ENCODE results near the gene GSTA3. TPM values are rescaled to one million over a fixed set of nuclear protein-coding genes. Genes with fewer than 3 reads are reported as not detected.
"Not testable (repeated sequence)": the region's sequence is repeated elsewhere in the genome, so short reads cannot be mapped to it uniquely, and the experiment has no call there.

Gene GSTA3
- polyA plus RNA-seq, 1 of the 3 experiments (the other 2 are of a cell fraction) = not detected

DNA sequence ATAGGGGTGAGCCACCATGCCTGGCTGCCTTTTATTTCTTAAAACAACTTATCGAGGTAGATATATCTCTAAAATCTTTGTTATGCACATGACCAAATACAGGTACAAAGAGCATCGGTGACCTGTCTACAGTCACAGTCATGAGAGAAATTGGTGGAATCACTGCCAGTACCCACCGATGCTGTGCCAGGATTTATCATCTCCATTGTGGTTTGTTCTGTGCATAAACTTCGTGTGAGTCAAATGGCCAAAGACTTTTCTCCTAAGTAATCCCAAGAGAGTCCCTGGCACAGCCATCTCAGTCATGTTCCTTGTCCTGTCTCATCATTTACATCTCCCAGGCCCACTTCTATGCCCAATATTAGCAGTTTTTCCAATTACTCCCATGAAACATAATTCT lies 9.0 kb downstream of the GSTA3 start:
- no peak for DNase-seq
- 45% methylated on average over 4 of the region's 4 CpGs for WGBS (ENCODE audit: low lambda C conversion rate)

DNA sequence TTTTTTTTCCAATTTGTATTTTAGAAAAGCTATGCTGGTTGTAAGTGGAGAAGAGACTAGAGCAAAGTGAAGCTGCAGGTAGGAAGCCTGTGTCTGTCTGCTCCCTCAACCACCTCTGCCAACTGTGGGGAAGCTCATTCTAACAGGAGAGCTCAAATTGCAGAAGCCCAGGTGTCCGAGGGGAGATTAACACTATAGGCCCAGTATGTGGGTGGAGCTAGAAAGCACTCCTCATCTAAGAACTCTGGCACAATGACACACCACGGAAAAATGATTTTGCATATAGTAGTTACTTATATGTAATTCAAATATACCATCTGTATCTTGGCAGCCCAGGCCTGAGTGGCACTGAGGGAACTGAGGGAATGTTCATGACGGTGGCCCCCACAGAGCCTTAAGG lies 13.7 kb downstream of the GSTA3 start:
- H2AFZ ChIP-seq (ENCODE audit: low read depth); DNase-seq; H3F3A ChIP-seq (replicated peaks; ENCODE audit: insufficient read depth); H3K4me3 ChIP-seq (ENCODE audit: low read depth in 2 of 2, low read length in 1 of 2); H3K27me3 ChIP-seq (ENCODE audit: insufficient read depth); H3K9me3 ChIP-seq; H3K79me2 ChIP-seq (ENCODE audit: insufficient read depth); H3K27ac ChIP-seq (ENCODE audit: low read depth in 2 of 2, low read length in 1 of 2); H3K9me2 ChIP-seq; H3K4me2 ChIP-seq; POLR2A ChIA-PET; H3K9ac ChIP-seq; H3K4me1 ChIP-seq (ENCODE audit: control insufficient read depth in 1 of 2, insufficient read depth in 2 of 2, low read depth in 1 of 2, low read length in 1 of 2); H4K20me1 ChIP-seq (ENCODE audit: insufficient read depth); H3K36me3 ChIP-seq (replicated peaks in 1 of 2; ENCODE audit: control insufficient read depth in 1 of 2, insufficient read depth in 2 of 2, low read length in 1 of 2): not testable (repeated sequence)
- CTCF ChIA-PET = interaction anchor here (0.7 kb wide), 1 partner anchor 14 kb away, joined by 3 read pairs; no protein-coding TSS in a partner anchor
- WGBS (ENCODE audit: low lambda C conversion rate) = 39% methylated on average over 3 of the region's 3 CpGs

More for the DNA sequence above, 9.0 kb downstream of the GSTA3 start:
- Histone ChIP-seq H4K20me1 (ENCODE audit: insufficient read depth) (no peaks in the 10 kb centered on the region), H3K4me3 (ENCODE audit: low read depth in 2 of 2, low read length in 1 of 2) (no peak overlapping the region), H3K27me3 (ENCODE audit: insufficient read depth) (no peaks in the 10 kb centered on the region), H2AFZ (ENCODE audit: low read depth) (no peak overlapping the region), H3K79me2 (ENCODE audit: insufficient read depth) (no peaks in the 10 kb centered on the region), H3K36me3 (replicated peaks in 1 of 2; ENCODE audit: control insufficient read depth in 1 of 2, insufficient read depth in 2 of 2, low read length in 1 of 2) (no peaks in the 10 kb centered on the region), H3K9me2 (no peaks in the 10 kb centered on the region), H3F3A (replicated peaks; ENCODE audit: insufficient read depth) (no peaks in the 10 kb centered on the region), H3K9ac (no peak overlapping the region), H3K4me2 (no peak overlapping the region), H3K4me1 (ENCODE audit: control insufficient read depth in 1 of 2, insufficient read depth in 2 of 2, low read depth in 1 of 2, low read length in 1 of 2) (no peaks in the 10 kb centered on the region), H3K27ac (ENCODE audit: low read depth in 2 of 2, low read length in 1 of 2) (no peak overlapping the region), H3K9me3 (no peaks in the 10 kb centered on the region)
- ChIA-PET CTCF (interaction anchor here (1.3 kb wide), 1 partner anchor 18 kb away, joined by 3 read pairs; no protein-coding TSS in a partner anchor), POLR2A (no interaction called here)
- TF ChIP-seq MXI1 (IDR thresholded peaks at IDR 0.05; ENCODE audit: low read depth, low read length) (no peak), ELF1 (IDR thresholded peaks at IDR 0.05) (no peak), RFX5 (IDR thresholded peaks at IDR 0.05; ENCODE audit: low read length) (no peak), EP300 (IDR thresholded peaks at IDR 0.05; ENCODE audit: borderline replicate concordance in 1 of 2, low read depth in 1 of 2, low read length in 1 of 2) (no peak), TCF12 (IDR thresholded peaks at IDR 0.05) (no peak), NRF1 (IDR thresholded peaks at IDR 0.05; ENCODE audit: low read depth, low read length) (no peak), FOSL2 (IDR thresholded peaks at IDR 0.05; ENCODE audit: borderline replicate concordance, low read depth) (no peak), SMC3 (IDR thresholded peaks at IDR 0.05; ENCODE audit: low read depth, low read length) (no peak), TEAD4 (IDR thresholded peaks at IDR 0.05; ENCODE audit: borderline replicate concordance, insufficient read depth) (no peak), NFIC (IDR thresholded peaks at IDR 0.05; ENCODE audit: borderline replicate concordance) (no peak), YY1 (IDR thresholded peaks at IDR 0.05; ENCODE audit: low read depth) (no peak)
- TF ChIP-seq, protein P1, sequence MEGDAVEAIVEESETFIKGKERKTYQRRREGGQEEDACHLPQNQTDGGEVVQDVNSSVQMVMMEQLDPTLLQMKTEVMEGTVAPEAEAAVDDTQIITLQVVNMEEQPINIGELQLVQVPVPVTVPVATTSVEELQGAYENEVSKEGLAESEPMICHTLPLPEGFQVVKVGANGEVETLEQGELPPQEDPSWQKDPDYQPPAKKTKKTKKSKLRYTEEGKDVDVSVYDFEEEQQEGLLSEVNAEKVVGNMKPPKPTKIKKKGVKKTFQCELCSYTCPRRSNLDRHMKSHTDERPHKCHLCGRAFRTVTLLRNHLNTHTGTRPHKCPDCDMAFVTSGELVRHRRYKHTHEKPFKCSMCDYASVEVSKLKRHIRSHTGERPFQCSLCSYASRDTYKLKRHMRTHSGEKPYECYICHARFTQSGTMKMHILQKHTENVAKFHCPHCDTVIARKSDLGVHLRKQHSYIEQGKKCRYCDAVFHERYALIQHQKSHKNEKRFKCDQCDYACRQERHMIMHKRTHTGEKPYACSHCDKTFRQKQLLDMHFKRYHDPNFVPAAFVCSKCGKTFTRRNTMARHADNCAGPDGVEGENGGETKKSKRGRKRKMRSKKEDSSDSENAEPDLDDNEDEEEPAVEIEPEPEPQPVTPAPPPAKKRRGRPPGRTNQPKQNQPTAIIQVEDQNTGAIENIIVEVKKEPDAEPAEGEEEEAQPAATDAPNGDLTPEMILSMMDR (IDR thresholded peaks at IDR 0.05) = no peak
- TF ChIP-seq, protein P2, sequence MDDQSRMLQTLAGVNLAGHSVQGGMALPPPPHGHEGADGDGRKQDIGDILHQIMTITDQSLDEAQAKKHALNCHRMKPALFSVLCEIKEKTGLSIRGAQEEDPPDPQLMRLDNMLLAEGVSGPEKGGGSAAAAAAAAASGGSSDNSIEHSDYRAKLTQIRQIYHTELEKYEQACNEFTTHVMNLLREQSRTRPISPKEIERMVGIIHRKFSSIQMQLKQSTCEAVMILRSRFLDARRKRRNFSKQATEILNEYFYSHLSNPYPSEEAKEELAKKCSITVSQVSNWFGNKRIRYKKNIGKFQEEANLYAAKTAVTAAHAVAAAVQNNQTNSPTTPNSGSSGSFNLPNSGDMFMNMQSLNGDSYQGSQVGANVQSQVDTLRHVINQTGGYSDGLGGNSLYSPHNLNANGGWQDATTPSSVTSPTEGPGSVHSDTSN (IDR thresholded peaks at IDR 0.05) = no peak
- TF ChIP-seq, protein P3, sequence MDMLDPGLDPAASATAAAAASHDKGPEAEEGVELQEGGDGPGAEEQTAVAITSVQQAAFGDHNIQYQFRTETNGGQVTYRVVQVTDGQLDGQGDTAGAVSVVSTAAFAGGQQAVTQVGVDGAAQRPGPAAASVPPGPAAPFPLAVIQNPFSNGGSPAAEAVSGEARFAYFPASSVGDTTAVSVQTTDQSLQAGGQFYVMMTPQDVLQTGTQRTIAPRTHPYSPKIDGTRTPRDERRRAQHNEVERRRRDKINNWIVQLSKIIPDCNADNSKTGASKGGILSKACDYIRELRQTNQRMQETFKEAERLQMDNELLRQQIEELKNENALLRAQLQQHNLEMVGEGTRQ (IDR thresholded peaks at IDR 0.05; ENCODE audit: borderline replicate concordance, low read depth, low read length) = no peak
- TF ChIP-seq, protein P4, sequence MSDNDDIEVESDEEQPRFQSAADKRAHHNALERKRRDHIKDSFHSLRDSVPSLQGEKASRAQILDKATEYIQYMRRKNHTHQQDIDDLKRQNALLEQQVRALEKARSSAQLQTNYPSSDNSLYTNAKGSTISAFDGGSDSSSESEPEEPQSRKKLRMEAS (IDR thresholded peaks at IDR 0.05; ENCODE audit: low read depth) = no peak
- TF ChIP-seq, protein P5, sequence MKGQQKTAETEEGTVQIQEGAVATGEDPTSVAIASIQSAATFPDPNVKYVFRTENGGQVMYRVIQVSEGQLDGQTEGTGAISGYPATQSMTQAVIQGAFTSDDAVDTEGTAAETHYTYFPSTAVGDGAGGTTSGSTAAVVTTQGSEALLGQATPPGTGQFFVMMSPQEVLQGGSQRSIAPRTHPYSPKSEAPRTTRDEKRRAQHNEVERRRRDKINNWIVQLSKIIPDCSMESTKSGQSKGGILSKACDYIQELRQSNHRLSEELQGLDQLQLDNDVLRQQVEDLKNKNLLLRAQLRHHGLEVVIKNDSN (IDR thresholded peaks at IDR 0.05; ENCODE audit: borderline replicate concordance, low read depth) = no peak

All from SK-N-SH (cell line).